Measurements from ENCODE around the gene GIMAP5.

Gene GIMAP5

GRCh38 chr7:150781961-150782360 lies 44.7 kb downstream of the GIMAP5 start:
- Histone ChIP-seq H4K20me1 (ENCODE audit: insufficient read depth, low read length) (no peaks in the 10 kb centered on the region), H3K36me3 (replicated peaks; ENCODE audit: insufficient read depth, low read length) (no peaks in the 10 kb centered on the region), H3K4me3 (ENCODE audit: low read length) (no peak overlapping the region), H3K27ac (ENCODE audit: low read length) (no peak overlapping the region), H3K9me2 (replicated peaks; ENCODE audit: insufficient read depth, low read length) (no peaks in the 10 kb centered on the region), H2AFZ (ENCODE audit: low read length) (no peak overlapping the region), H3K4me2 (ENCODE audit: low read depth, low read length) (no peak overlapping the region), H3K4me1 (ENCODE audit: low read length) (no peaks in the 10 kb centered on the region), H3K27me3 (replicated peaks; ENCODE audit: insufficient read depth, low read length) (no peaks in the 10 kb centered on the region), H3K9me3 (replicated peaks; ENCODE audit: insufficient read depth, low read length) (no peaks in the 10 kb centered on the region), H3K79me2 (ENCODE audit: low read length) (no peaks in the 10 kb centered on the region), H3F3A (ENCODE audit: insufficient read depth, low read length) (no peaks in the 10 kb centered on the region), H3K9ac (ENCODE audit: low read length) (no peak overlapping the region)
- TF ChIP-seq EZH2 (optimal IDR thresholded peaks at IDR 0.05; ENCODE audit: low read depth, low read length) (no peak), EZH2phosphoT487 (IDR thresholded peaks at IDR 0.05; ENCODE audit: low read length) (no peak), CTCF (IDR thresholded peaks at IDR 0.05; ENCODE audit: low read length) (no peak)
- DNase-seq, result no peak

- Histone ChIP-seq H2AFZ (ENCODE audit: low read length) (no peak overlapping the region), H3K27me3 (replicated peaks; ENCODE audit: insufficient read depth, low read length) (no peaks in the 10 kb centered on the region)
- TF ChIP-seq EZH2 (optimal IDR thresholded peaks at IDR 0.05; ENCODE audit: low read depth, low read length) (no peak), CTCF (IDR thresholded peaks at IDR 0.05; ENCODE audit: low read length) (no peak), EZH2phosphoT487 (IDR thresholded peaks at IDR 0.05; ENCODE audit: low read length) (no peak)
These were observed 47.0 kb downstream of the GIMAP5 start for GRCh38 chr7:150784120-150784736.

GRCh38 chr7:150784954-150785353 lies 47.7 kb downstream of the GIMAP5 start:
- no peaks in the 10 kb centered on the region for H3K9me3 ChIP-seq (replicated peaks; ENCODE audit: insufficient read depth, low read length)
- no peaks in the 10 kb centered on the region for H3F3A ChIP-seq (ENCODE audit: insufficient read depth, low read length)
- TF ChIP-seq CTCF (IDR thresholded peaks at IDR 0.05; ENCODE audit: low read length), result no peak
- TF ChIP-seq EZH2phosphoT487 (IDR thresholded peaks at IDR 0.05; ENCODE audit: low read length), result no peak
- no peak for TF ChIP-seq EZH2 (optimal IDR thresholded peaks at IDR 0.05; ENCODE audit: low read depth, low read length)
- no peak overlapping the region for H3K9ac ChIP-seq (ENCODE audit: low read length)
- H3K36me3 ChIP-seq (replicated peaks; ENCODE audit: insufficient read depth, low read length), result no peaks in the 10 kb centered on the region
- H3K4me3 ChIP-seq (ENCODE audit: low read length), result no peak overlapping the region
- H4K20me1 ChIP-seq (ENCODE audit: insufficient read depth, low read length), result no peaks in the 10 kb centered on the region
- H3K9me2 ChIP-seq (replicated peaks; ENCODE audit: insufficient read depth, low read length), result no peaks in the 10 kb centered on the region
- no peaks in the 10 kb centered on the region for H3K27me3 ChIP-seq (replicated peaks; ENCODE audit: insufficient read depth, low read length)
- H3K27ac ChIP-seq (ENCODE audit: low read length), result no peak overlapping the region
- no peaks in the 10 kb centered on the region for H3K79me2 ChIP-seq (ENCODE audit: low read length)
- DNase-seq, result no peak
- no peak overlapping the region for H3K4me2 ChIP-seq (ENCODE audit: low read depth, low read length)
- H3K4me1 ChIP-seq (ENCODE audit: low read length), result no peaks in the 10 kb centered on the region
- no peak overlapping the region for H2AFZ ChIP-seq (ENCODE audit: low read length)

More at GRCh38 chr7:150784120-150784736, 47.0 kb downstream of the GIMAP5 start:
- no peaks in the 10 kb centered on the region for H3F3A ChIP-seq (ENCODE audit: insufficient read depth, low read length)
- no peaks in the 10 kb centered on the region for H3K9me2 ChIP-seq (replicated peaks; ENCODE audit: insufficient read depth, low read length)
- DNase-seq, result no peak
- no peak overlapping the region for H3K27ac ChIP-seq (ENCODE audit: low read length)
- H3K4me2 ChIP-seq (ENCODE audit: low read depth, low read length), result no peak overlapping the region
- H3K36me3 ChIP-seq (replicated peaks; ENCODE audit: insufficient read depth, low read length), result no peaks in the 10 kb centered on the region
- no peaks in the 10 kb centered on the region for H4K20me1 ChIP-seq (ENCODE audit: insufficient read depth, low read length)
- H3K4me1 ChIP-seq (ENCODE audit: low read length), result no peaks in the 10 kb centered on the region
- H3K9me3 ChIP-seq (replicated peaks; ENCODE audit: insufficient read depth, low read length), result no peaks in the 10 kb centered on the region
- H3K9ac ChIP-seq (ENCODE audit: low read length), result no peak overlapping the region
- H3K79me2 ChIP-seq (ENCODE audit: low read length), result no peaks in the 10 kb centered on the region
- no peak overlapping the region for H3K4me3 ChIP-seq (ENCODE audit: low read length)

Measured in MM.1S (cell line).